Ishikawa (cell line): Measurements from ENCODE around the gene GIGYF1.

Experiments
- CEBPB ChIP-seq: IDR thresholded peaks from 2 replicates; pipeline ENCODE4 v1.6.1; 2012
- CREB1 ChIP-seq: IDR thresholded peaks from 2 replicates; pipeline ENCODE4 v1.6.1; 2012; ENCODE audit warnings: low read depth
- EGR1 ChIP-seq: IDR thresholded peaks from 2 replicates; pipeline ENCODE4 v1.6.1; 2012
- EP300 ChIP-seq: IDR thresholded peaks from 2 replicates; pipeline ENCODE4 v1.6.1; 2012; ENCODE audit warnings: borderline replicate concordance
- FOXM1 ChIP-seq: IDR thresholded peaks from 2 replicates; pipeline ENCODE4 v1.6.1; 2012; ENCODE audit warnings: low read depth, borderline replicate concordance
- MAX ChIP-seq: IDR thresholded peaks from 2 replicates; pipeline ENCODE4 v1.6.1; 2012
- NFIC ChIP-seq: IDR thresholded peaks from 2 replicates; pipeline ENCODE4 v1.6.1; 2012
- RAD21 ChIP-seq: IDR thresholded peaks from 2 replicates; pipeline ENCODE4 v1.6.1; 2012; ENCODE audit warnings: low read depth
- TAF1 ChIP-seq: IDR thresholded peaks from 2 replicates; pipeline ENCODE4 v1.6.1; 2012; ENCODE audit warnings: low read depth, mild to moderate bottlenecking
- TCF12 ChIP-seq: IDR thresholded peaks from 2 replicates; pipeline ENCODE4 v1.6.1; 2012; ENCODE audit warnings: low read depth
- TEAD4 ChIP-seq: IDR thresholded peaks from 2 replicates; pipeline ENCODE4 v1.6.1; 2012
- USF1 ChIP-seq: IDR thresholded peaks from 2 replicates; pipeline ENCODE4 v1.6.1; 2012
- YY1 ChIP-seq: IDR thresholded peaks from 2 replicates; pipeline ENCODE4 v1.6.1; 2012; ENCODE audit warnings: low read depth
- ZBTB7A ChIP-seq: IDR thresholded peaks from 2 replicates; pipeline ENCODE4 v1.6.1; 2012; ENCODE audit warnings: low read depth
- TF ChIP-seq, protein P1 (sequence below): IDR thresholded peaks from 2 replicates; pipeline ENCODE4 v1.6.1; 2012; ENCODE audit warnings: low read depth, mild to moderate bottlenecking

The GIGYF1 gene

DNA sequence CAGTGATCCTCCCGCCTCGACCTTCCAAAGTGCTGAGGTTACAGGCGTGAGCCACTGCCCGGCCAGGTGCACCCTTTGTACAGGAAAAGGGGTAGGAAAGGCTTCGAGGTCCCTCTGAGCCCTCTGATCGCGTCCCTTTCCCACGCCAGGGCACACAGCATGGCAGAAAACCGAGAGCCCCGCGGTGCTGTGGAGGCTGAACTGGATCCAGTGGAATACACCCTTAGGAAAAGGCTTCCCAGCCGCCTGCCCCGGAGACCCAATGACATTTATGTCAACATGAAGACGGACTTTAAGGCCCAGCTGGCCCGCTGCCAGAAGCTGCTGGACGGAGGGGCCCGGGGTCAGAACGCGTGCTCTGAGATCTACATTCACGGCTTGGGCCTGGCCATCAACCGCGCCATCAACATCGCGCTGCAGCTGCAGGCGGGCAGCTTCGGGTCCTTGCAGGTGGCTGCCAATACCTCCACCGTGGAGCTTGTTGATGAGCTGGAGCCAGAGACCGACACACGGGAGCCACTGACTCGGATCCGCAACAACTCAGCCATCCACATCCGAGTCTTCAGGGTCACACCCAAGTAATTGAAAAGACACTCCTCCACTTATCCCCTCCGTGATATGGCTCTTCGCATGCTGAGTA, 12.7 kb upstream of the GIGYF1 start:
- TF ChIP-seq NFIC (peak; percentile 32; the same call in 1 of the 2 replicates), CEBPB (no peak)

GRCh38 chr7:100705753-100706671, 12.0 kb upstream of the GIGYF1 start, which contains the start of gene POP7:
TSS of gene POP7 (plus strand) at chr7:100706121. CDS start at chr7:100706831, 710 bp downstream.
- TF ChIP-seq MAX: peak; percentile 82
- peak; percentile 74 for TF ChIP-seq NFIC
- TF ChIP-seq CREB1: peak; percentile 72
- peak; percentile 74 for TF ChIP-seq TAF1
- no peak for TF ChIP-seq EGR1
- TF ChIP-seq ZBTB7A: peak; percentile 99; the same call in 1 of the 2 replicates
- peak; percentile 28; the same call in 1 of the 2 replicates for TF ChIP-seq EP300
- no peak for TF ChIP-seq YY1
- TF ChIP-seq USF1: peak; percentile 54; the same call in 1 of the 2 replicates
- no peak for TF ChIP-seq CEBPB
- no peak for TF ChIP-seq FOXM1
- TF ChIP-seq TCF12: peak; percentile 59
- TF ChIP-seq, protein P1, sequence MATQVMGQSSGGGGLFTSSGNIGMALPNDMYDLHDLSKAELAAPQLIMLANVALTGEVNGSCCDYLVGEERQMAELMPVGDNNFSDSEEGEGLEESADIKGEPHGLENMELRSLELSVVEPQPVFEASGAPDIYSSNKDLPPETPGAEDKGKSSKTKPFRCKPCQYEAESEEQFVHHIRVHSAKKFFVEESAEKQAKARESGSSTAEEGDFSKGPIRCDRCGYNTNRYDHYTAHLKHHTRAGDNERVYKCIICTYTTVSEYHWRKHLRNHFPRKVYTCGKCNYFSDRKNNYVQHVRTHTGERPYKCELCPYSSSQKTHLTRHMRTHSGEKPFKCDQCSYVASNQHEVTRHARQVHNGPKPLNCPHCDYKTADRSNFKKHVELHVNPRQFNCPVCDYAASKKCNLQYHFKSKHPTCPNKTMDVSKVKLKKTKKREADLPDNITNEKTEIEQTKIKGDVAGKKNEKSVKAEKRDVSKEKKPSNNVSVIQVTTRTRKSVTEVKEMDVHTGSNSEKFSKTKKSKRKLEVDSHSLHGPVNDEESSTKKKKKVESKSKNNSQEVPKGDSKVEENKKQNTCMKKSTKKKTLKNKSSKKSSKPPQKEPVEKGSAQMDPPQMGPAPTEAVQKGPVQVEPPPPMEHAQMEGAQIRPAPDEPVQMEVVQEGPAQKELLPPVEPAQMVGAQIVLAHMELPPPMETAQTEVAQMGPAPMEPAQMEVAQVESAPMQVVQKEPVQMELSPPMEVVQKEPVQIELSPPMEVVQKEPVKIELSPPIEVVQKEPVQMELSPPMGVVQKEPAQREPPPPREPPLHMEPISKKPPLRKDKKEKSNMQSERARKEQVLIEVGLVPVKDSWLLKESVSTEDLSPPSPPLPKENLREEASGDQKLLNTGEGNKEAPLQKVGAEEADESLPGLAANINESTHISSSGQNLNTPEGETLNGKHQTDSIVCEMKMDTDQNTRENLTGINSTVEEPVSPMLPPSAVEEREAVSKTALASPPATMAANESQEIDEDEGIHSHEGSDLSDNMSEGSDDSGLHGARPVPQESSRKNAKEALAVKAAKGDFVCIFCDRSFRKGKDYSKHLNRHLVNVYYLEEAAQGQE: no peak

GRCh38 chr7:100705320-100705752, 11.3 kb upstream of the GIGYF1 start:
- peak; percentile 100 for TF ChIP-seq ZBTB7A
- TF ChIP-seq EP300: no peak
- no peak for TF ChIP-seq CREB1
- TF ChIP-seq USF1: no peak
- TF ChIP-seq YY1: 0 out of 2 replicates have a peak, but pooled peaks have one; percentile 4
- no peak for TF ChIP-seq TCF12
- no peak for TF ChIP-seq EGR1
- TF ChIP-seq TEAD4: no peak
- TF ChIP-seq FOXM1: no peak
- peak; percentile 64 for TF ChIP-seq RAD21

DNA sequence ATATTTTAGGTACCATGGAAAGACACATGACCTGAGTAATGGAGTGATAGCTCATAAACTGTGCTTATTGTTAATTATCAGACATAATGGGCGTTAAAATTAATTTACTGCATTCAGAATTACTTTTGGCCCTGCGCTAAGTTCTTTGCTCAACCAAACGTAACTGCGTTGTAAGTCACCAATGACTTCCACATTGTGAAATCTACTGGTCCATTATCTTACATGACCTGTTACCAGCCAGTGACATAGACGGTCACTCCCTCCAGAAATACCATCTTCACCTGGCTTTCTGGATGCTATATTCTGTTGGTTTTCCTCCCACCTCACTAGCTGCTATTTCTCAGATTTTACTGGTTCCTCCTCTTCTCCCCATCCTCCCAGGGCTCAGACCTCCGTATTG, 5.0 kb upstream of the GIGYF1 start:
- TF ChIP-seq USF1: no peak
- no peak for TF ChIP-seq TAF1
- no peak for TF ChIP-seq ZBTB7A
- TF ChIP-seq NFIC: no peak
- TF ChIP-seq, protein P1: no peak
- no peak for TF ChIP-seq CEBPB
- TF ChIP-seq EP300: no peak
- no peak for TF ChIP-seq TCF12
- no peak for TF ChIP-seq MAX
- no peak for TF ChIP-seq FOXM1
- TF ChIP-seq CREB1: no peak
- TF ChIP-seq TEAD4: no peak
- no peak for TF ChIP-seq EGR1
- no peak for TF ChIP-seq RAD21

DNA sequence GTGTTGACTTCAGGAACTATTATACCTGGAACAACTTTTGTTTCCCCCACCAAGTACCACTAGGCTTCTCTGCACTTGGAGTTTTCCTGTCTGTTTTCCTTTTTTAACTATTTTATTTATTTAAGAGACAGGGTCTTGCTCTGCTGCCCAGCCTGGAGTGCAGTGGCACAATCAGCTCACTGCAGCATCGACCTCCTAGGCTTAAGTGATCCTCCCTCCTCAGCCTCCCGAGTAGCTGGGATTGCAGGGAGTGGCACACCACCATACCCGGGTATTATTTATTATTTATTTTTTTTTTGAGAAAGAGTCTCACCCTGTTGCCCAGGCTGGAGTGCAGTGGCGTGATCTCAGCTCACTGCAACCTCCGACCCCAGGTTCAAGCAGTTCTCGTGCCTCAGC, 2.1 kb upstream of the GIGYF1 start:
- TF ChIP-seq FOXM1 (no peak), EGR1 (no peak), USF1 (no peak), ZBTB7A (no peak), TCF12 (no peak), YY1 (no peak), MAX (no peak), TAF1 (no peak), EP300 (no peak), CEBPB (no peak), RAD21 (no peak), NFIC (no peak), TEAD4 (no peak), CREB1 (no peak)
- TF ChIP-seq, protein P1: no peak
